Peyer's patch (tissue), 4 donors: Measurements from ENCODE around the gene ZNF80.

Experiments
- CTCF ChIP-seq, 6 experiments: fragments of 450-650 bp in 4 of 6; fragments of 200-600 bp in 2 of 6; sonication (generic) in 1 of 6; IDR thresholded peaks; one replicate each; pipeline ENCODE4 v1.5.1; 2017 to 2019; ENCODE audit warnings: antibody characterized with exemption in 6 of 6, mild to moderate bottlenecking in 3 of 6, moderate library complexity in 1 of 6
- POLR2A ChIP-seq, 2 donors: fragments of 450-650 bp; IDR thresholded peaks; one replicate each; pipeline ENCODE4 v1.5.1; 2017; ENCODE audit warnings: antibody characterized with exemption in 2 of 2, mild to moderate bottlenecking in 2 of 2, moderate library complexity in 2 of 2

- TF ChIP-seq POLR2A (IDR thresholded peaks at IDR 0.05) (no peak), CTCF (IDR thresholded peaks at IDR 0.05) (no peak)
Measured at GRCh38 chr3:114270019-114270418, 32.6 kb upstream of the ZNF80 start.
